Fibroblast of mammary gland (primary cell): Measurements from ENCODE around the gene STARD3.

Experiments used
- DNase-seq: peaks from one replicate; pipeline ENCODE4 v3.0.0-alpha.2; 2010; ENCODE audit warnings: low read depth
- H3K4me3 ChIP-seq: 2 replicates; pipeline ENCODE4 v1.5.1; 2011; ENCODE audit warnings: low read depth, mild to moderate bottlenecking, low read length, moderate library complexity; ENCODE audit not compliant: control insufficient read depth
- CTCF ChIP-seq: conservative IDR thresholded peaks from 2 replicates; pipeline ENCODE4 v1.5.1; 2011; ENCODE audit warnings: low read depth, low read length, inconsistent platforms; ENCODE audit not compliant: control insufficient read depth, insufficient read depth

The STARD3 gene

GRCh38 chr17:39627047-39627711 lies 9.8 kb upstream of the STARD3 start:
- peak overlapping the region; percentile 4 for H3K4me3 ChIP-seq
- DNase-seq: no peak
- no peak for TF ChIP-seq CTCF

- H3K4me3 ChIP-seq: no peak overlapping the region
- no peak for TF ChIP-seq CTCF
- DNase-seq: no peak
Observed at GRCh38 chr17:39627712-39628516, 9.0 kb upstream of the STARD3 start.

- DNase-seq: no peak
- H3K4me3 ChIP-seq: no peak overlapping the region
- TF ChIP-seq CTCF: no peak
Observed at GRCh38 chr17:39628655-39629493, 8.1 kb upstream of the STARD3 start.

- no peak for DNase-seq
- TF ChIP-seq CTCF: no peak
- H3K4me3 ChIP-seq: no peak overlapping the region
Observed at GRCh38 chr17:39629494-39629880, 7.5 kb upstream of the STARD3 start.

- DNase-seq: no peak
- H3K4me3 ChIP-seq: no peak overlapping the region
- TF ChIP-seq CTCF: no peak
Observed at GRCh38 chr17:39629898-39630297, 7.0 kb upstream of the STARD3 start.

- H3K4me3 ChIP-seq: no peak overlapping the region
- no peak for TF ChIP-seq CTCF
- no peak for DNase-seq
Observed at GRCh38 chr17:39631403-39631802, 5.5 kb upstream of the STARD3 start.
